SIG-M5 treated with dmso at 0.1 percent for 504 hours (cell line): ENCODE measurements around the gene DCTN5.
"Not testable (repeated sequence)": the region's sequence is repeated elsewhere in the genome, so short reads cannot be mapped to it uniquely, and the experiment has no call there.

Experiments
- DNase-seq: peaks from one replicate; lab custom pipeline; 2025; ENCODE audit not compliant: unreplicated experiment; lab: John Stamatoyannopoulos, UW

Gene DCTN5

DNA sequence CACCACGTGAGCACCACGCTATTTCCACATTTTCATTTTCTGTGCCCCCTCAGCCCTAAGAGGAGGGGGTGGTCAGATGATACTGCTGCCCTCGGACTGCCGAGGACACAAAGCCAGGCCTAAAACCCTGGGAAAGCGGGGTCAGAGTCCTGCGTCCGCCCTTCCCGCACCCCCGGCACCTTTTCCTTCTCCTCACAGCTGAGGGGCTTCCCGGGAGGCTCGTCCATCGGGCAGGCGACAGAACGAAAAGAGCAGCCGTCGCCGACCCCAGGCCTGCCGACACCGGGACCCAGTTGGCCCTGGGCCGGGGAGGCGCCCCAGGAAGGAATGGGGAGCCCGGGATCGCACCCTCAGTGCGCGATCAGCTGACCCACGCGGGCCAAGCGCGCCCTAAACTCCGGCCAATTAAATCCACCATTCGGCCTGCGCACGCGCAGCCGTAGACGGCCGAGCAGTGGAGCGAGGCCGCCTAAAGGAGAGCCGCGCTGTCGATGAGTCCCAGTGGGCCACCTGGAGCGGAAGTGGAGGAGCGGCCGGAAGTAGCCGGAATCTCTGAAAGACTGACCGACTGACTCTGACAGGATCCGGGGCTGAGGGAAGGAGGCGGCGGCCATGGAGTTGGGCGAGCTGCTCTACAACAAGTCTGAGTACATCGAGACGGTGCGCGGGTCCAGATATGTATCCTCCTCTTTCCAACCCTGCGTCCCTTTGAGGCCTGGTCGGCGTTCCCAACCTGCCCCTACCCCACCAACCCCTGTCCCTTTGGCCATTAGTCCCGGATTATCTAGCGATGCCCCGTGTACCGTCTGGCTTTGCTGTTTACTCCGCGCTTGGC, at the start of gene DCTN5, which contains the start of gene PALB2:
TSS of gene DCTN5 (plus strand) at position 536 of the 835 bp plus-strand sequence. CDS start at position 613, 77 bp downstream.
TSS of gene PALB2 (minus strand) at position 380 of the 835 bp plus-strand sequence. CDS start at position 227, 153 bp downstream.
- DNase-seq: peak; percentile 92

DNA sequence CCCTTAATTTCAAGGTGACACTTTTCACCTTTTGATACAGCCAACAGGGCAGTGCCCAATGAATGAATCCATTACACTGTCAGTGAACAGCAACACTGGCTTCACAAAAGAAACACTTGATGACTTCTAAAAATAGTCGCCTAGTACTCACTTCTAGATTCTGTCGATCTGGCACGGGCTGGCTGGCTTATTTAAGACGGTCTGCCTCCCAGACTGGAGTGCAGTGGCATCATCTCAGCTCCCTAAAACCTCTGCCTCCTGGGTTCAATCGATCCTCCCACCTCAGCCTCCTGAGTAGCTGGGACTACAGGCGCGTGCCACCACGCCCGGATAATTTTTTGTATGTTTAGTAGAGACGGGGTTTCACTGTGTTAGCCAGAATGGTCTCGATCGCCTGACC, 47.1 kb upstream of the DCTN5 start:
- no peak for DNase-seq

DNA sequence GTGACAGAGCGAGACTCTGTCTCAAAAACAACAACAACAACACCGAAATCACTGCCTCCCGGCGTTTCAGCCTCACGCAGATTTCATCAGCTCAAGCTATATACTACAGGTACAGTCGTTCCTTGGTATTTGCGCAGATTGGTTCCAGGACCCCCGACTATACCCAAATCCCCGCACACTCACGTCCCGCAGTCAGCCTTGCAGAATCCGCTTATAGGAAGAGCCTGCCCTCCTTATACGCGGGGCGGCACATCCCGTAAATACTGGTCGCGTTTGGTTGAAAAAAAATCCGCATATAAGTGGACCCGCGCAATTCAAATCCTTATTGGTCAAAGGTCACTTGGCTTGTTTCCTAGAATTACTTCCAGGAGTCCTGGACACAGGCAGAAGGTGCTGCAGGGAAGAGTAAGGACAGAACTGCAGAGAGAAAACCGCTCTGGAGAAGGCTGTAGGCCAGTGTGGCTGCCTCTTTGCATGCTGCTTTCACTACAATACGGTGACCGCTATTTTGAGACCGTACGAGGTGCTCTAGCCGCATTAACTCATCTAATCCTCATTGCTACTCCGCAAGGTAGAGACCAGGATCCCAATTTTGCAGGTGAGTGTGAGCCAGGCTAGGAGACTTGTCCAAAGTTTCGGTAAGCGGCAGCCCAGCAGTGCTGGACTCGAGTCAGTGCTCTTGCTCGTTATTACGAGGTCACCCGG, 45.9 kb upstream of the DCTN5 start:
- DNase-seq: no peak

DNA sequence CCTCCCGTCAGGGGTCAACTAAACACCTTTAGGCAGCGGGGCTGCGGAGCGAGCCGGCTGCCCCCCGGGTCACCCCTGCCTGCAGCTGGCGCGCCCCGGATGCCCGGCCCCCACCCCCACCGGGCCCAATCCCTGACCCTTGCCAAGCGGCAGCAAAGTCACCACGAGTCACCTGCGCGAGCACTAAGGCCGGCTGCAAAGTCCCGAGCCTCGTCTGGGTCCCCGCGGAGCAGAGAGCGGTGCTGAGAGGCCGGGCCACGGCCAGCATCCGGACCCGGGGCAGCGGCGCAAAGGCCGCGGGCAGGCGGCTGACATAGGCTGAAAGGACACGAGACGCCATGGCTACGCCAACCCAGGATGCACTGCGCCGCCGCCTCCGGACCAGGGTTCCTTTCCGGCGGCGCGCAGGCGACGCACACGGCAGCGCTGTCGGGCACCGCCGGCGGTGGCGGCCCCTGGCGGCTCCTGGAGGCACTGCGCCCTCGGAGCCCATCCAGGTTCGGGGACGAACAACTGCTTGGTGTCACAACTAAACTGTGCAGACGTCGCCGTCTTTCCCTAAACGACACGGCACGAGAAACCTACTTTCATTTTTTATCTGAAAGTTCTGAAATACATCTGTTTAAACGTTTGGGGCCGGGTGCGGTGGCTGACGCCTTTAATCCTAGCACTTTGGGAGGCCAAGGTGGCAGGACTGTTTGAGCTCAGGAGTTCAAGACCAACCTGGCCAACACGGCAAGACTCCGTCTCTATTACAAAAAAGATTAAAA, 45.1 kb upstream of the DCTN5 start, which contains the start of gene NDUFAB1:
TSS of gene NDUFAB1 (minus strand) at position 366 of the 770 bp plus-strand sequence. CDS start at position 340, 26 bp downstream.
- DNase-seq: peak; percentile 81

DNA sequence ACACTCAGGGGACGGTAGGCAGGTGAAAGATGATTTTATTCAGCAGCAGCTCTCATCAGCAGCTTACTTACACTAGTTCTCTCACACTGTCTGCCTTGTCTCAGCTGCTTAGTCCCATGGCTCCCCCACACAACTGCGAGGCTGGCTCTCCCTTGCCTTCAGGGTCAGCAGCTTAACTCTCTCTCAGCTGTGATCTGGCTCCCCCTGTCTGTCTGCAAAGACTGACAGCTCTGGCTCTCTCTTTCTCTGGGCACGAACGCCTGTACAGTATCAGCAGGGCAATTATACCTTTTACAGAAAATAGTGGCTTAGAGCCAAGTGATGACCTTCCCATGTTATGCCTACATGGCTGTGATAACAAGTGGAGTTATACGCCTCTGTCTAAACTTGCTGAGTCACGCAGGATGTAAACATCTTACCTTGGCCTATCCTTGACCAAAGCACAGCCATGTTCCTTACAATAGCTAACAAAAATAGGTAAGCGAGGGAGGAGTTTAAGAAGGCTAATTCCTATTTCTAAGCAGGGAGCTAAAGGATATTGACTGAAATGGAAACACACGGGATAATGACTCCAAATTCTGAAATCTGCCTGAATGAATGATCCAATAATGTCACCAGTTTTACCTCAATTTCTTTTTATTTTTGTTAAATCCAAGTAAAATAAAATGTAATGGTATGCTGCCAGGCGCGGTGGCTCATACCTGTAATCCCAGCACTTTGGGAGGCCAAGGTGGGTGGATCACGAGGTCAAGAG, 44.1 kb upstream of the DCTN5 start:
- peak; percentile 36 for DNase-seq

DNA sequence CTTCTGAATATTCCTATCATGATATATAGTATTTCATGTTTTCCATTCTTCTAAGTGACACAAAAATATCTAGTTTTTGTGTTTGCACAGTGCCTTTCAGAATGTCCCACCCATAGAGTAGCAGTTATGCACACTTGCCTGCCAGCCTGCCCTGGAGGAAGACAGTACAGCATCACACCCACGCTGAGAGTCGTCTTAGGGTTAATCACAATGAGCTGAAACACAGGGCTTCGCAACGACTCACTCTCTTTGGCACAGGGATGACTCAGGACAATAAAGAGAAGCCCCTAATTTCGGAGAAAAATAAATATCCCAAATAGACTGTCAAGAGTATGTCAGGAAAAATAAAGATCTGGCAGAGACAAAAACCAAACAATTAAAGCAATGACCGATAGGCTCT, 33.5 kb upstream of the DCTN5 start:
- DNase-seq: no peak

DNA sequence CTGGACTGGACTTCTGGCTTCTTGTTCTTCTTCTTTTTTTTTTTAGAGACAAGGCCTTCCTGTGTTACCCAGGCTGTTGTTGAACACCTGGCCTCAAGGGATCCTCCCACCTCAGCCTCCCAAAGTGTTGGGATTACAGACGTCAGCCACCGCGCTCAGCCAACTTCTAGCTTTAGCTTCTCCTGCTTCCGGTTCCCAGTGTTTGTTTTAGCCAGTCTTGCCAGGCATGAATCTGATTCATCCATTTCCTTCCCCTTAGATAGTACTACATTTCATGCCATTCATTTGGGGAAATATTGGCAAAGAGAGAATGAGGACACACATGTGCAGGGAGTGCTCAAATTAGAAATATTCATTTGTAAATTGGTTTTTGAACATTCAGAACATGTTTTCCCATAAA, 33.1 kb upstream of the DCTN5 start:
- no peak for DNase-seq

DNA sequence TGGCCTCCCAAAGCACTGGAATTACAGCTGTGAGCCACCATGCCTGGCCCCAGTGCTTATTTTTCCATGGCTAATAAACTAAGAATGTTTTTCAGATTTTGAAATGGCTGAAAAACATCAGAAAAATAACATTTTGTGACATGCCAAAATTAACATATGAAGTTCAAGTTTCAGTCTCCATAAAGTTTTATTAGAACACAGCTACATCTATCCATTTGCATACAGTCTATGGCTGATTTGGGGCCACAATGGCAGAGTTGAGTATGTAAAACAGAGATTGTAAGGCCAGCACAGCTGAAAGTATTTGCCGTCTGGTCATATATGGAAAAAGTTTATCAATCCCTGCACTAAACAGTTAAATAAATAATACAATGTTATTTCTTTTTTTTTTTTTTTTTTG, 31.3 kb upstream of the DCTN5 start:
- DNase-seq: no peak

DNA sequence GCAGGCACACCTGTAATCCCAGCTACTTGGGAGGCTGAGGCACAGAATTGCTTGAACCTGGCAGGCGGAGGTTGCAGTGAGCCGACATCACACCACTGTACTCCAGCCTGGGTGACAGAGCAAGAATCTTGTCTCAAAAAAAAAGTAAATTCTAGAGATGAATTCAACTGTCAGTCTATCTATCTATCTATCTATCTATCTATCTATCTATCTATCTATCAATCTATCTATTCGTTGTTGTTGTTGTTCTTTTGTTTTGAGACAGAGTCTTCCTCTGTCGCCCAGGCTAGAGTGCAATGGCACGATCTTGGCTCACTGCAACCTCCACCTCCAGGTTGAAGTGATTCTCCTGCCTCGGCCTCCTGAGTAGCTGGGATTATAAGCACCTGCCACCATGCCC, 30.4 kb upstream of the DCTN5 start:
- not testable (repeated sequence) for DNase-seq

DNA sequence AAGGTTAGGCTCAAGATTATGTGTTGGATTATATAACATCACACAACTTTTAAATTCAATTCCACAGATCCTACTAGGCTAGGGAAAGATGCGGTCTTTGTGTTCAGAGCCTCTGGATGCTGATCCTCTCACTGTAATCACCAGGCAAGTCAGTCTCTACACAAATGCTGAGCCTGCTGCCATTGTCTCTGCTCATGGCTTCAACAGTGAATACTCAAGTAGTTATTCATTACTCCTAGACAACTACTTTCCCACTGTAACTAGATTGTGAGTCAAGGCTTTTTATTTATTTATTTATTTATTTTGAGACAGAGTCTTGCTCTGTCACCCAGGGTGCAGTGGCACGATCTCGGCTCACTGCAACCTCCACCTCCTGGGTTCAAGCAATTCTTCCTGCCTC, 29.3 kb upstream of the DCTN5 start:
- DNase-seq: no peak

DNA sequence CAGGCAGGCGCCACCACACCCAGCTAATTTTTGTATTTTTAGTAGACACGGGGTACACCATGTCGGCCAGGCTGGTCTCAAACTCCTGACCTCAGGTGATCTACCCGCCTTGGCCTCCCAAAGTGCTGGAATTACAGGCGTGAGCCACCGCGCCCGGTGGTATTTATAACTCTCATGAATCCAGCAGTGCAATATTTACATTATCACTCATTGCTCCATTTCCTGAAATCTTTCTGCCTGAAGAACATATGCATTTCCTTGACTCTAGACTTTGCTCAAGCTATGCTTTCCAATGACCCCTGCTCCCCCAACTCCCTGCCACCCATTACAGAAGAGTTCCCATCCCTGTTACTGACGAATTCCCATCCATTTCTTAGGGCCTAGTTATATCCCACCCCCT, 25.5 kb upstream of the DCTN5 start:
- DNase-seq: no peak

DNA sequence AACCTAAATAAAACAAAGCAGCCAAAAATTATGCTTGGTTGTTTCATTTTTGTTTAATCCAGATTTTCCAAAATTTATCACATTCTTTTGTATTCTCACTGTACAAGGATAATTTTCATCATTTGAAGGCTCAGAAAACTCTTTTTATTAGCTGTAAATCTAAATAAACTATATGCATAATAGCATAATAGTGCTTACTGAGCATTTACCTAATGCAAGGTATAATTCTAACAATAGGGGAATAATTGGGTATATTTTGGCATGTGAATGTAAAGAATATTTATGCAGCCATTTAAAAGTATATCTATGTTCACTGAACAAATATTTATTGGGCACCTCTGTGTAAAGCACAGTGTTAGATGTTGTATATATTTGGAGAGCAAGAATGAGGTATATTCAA, 17.2 kb upstream of the DCTN5 start:
- no peak for DNase-seq

DNA sequence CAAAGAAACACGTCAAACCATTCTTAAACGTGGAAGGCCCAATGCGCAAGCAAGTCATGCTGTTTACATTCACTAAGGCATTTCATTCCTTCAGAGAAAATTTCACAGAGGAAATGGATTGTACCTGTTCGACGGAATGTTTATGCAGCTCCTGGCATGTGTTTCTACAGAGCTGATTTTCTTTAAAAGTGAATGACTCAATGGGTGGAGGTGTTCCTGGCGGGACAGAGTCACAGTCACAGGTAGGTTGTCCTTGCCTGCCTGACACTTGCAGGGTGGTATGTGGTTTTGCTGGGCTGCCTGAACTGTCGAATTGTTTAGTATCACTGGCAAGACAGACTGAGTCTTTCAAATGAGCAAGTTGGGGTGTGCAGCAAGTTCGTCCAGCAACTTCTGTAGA, 11.8 kb upstream of the DCTN5 start:
- no peak for DNase-seq

DNA sequence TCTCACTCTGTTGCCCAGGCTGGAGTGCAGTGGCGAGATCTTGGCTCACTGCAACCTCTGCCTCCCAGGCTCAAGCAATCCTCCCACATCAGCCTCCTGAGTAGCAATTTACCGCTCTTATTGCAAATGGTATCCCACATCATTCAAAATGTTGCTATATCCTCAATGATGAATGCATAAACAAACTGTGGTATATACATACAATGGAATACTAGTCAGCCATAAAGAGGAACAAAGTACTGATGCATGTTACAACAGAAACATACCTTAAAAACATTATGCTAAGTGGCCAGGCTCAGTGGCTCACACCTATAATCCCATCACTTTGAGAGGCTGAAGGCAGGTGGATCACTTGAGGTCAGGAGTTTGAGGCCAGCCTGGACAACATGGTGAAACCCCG, 9.4 kb upstream of the DCTN5 start:
- not testable (repeated sequence) for DNase-seq

DNA sequence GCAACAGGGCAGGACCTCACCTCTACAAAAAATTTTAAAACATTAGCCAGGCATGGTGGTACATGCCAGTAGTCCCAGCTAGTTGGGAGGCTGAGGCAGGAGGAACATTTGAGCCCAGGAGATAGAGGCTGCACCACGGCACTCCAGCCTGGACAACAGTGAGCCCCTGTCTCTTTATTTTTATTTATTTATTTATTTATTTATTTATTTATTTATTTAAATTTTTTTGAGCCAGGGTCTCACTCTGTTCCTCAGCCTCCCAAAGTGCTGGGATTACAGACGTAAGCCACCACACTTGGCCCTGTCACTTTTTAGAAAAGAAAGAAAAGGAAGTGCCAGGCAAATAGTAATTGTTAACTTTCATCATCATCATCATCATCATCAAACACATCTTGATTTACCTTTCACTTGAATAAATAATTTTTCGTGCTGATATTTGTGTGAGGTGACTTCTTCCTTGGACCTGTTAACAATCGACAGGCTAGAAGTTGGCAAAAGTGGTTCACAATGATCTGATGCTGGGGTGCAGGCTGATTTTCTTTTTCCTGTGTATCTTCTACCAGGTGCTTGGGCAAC, 6.7 kb upstream of the DCTN5 start:
- no peak for DNase-seq

DNA sequence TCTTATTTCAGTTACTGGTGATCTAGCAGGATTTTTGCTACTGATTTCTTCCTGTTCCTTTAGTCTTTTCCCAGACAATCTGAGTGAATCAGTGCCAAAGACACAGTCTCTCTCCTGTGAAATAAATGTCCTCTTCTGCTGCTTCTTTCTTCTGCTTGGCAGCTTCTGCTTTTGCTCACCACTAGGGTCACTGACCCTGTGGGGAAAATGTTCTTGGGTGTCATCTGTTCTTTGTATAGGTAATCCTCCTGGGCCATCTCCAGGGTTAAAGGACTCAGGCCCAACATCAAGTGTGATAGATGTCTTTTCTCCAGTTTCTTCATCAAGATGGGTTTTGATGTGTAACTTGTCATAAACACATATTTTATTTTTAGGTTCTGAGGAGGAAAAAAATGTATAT, 5.3 kb upstream of the DCTN5 start:
- no peak for DNase-seq

DNA sequence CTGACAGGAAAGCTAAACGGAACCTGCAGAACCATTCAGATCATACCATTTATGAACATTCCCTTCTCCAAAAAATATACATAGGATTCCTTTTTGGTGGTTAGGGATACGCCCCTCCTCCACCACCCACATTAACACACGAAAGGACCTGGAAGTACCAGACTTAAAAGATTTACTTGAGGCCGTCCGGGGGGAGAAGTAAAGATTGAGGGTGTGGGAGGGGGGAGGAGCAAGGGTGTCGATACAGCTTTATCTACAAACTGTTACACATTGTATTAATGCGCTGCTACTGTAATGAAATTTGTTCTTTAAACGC, 693 bp upstream of the DCTN5 start:
- no peak for DNase-seq

DNA sequence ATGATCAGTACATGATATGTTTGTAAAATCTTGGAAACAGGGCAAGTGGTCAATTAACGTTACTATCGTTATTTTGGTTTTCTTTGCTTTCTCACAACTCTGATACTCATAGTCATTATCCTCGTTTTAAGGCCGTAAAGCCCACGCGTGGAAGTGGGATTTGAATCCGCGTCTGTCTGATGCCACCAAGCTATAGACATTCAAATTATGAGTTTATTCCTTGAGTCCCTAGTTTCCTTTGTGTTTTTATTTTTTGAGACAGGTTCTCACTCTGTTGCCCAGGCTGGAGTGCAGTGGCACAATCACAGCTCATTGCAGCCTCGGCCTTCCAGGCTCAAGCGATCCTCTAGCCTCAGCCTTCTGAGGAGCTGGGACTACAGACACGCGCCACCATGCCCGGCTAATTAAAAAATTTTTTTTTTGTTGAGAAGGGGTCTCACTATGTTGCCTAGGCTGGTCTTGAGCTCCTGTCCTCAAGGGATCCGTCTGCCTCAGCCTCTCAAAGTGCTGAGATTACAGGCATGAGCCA, 1.0 kb downstream of the DCTN5 start:
- no peak for DNase-seq

DNA sequence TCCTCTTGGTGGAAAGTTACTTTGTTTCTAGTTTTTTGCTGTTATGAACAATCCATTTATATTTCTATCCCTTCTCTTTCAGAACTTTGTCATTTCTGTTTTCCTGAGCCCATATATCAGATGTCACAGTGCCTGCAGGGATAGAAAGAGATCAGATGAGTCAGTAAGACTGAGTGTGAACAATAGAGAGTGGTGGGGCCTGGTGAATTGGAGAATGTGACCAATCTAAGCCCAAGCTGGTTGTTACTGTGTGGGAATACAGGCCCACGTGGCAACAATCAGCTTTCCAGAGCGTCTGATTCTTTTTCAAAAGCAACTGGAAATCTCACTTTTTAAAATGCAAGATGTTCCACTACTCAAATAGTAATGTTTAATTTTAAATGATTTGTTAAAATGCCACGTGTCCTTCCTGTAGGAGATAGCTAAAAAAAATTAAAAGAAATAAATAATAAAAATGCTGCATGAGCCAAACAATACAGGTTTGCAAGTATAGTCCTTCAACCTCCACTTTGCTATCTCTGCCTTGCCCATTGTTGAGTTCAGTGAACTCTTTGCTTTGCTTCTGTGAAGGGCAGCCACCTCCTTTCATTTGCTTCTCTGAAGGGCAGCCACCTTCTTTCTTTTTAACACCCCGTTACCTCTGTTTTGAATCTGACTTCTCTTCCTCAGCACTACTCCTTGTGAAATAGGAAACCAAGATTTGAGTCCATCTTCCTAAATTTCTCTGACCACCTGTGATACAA, 9.6 kb downstream of the DCTN5 start:
- DNase-seq: no peak
